ELF-1 (cell line): ENCODE results near the gene PLSCR3.

ENCODE experiments used
- DNase-seq: peaks from one replicate; pipeline ENCODE4 v3.0.0-alpha.2; 2016; ENCODE audit warnings: low read depth, low spot score

Gene PLSCR3

GRCh38 chr17:7351665-7352502 is 42.4 kb downstream of the PLSCR3 start, which contains the start of gene KCTD11:
TSS of gene KCTD11 (plus strand) at chr17:7352162.
- DNase-seq: peak; percentile 94

- no peak for DNase-seq
Observed at GRCh38 chr17:7348478-7349242, 45.7 kb downstream of the PLSCR3 start.

- DNase-seq: no peak
Observed at GRCh38 chr17:7347630-7348477, 46.5 kb downstream of the PLSCR3 start.

GRCh38 chr17:7346761-7347614 is 47.3 kb downstream of the PLSCR3 start:
- DNase-seq: no peak

- no peak for DNase-seq
Observed at GRCh38 chr17:7343250-7343649, 51.1 kb downstream of the PLSCR3 start.

GRCh38 chr17:7341842-7342241 is 52.5 kb downstream of the PLSCR3 start:
- DNase-seq: no peak

- DNase-seq: no peak
Observed at GRCh38 chr17:7340179-7340578, 54.1 kb downstream of the PLSCR3 start.
